H1 (cell line): ENCODE measurements around the gene HPCAL4.

ENCODE experiments used
- KDM1A ChIP-seq: fragments of 200-600, 300-600 bp; sonication (generic); IDR thresholded peaks from 2 replicates; pipeline ENCODE4 v1.7.1; 2016; ENCODE audit warnings: mild to moderate bottlenecking, low read length, borderline replicate concordance
- MAFK ChIP-seq: IDR thresholded peaks from 2 replicates; pipeline ENCODE4 v1.6.1; 2012; ENCODE audit warnings: low read depth, mild to moderate bottlenecking, improper control_type of control experiment, low read length
- NRF1 ChIP-seq: IDR thresholded peaks from 2 replicates; pipeline ENCODE4 v1.6.1; 2011; ENCODE audit warnings: mild to moderate bottlenecking, low read depth, low read length, improper control_type of control experiment
- POLR2A ChIP-seq, 2 experiments: IDR thresholded peaks; 1 replicate in 1 of 2; 2 replicates in 1 of 2; pipeline ENCODE4 v1.6.1; 2011; ENCODE audit warnings: low read depth in 2 of 2, low read length in 2 of 2, mild to moderate bottlenecking in 2 of 2; ENCODE audit errors: control extremely low read depth in 1 of 2
- POU5F1 ChIP-seq: IDR thresholded peaks from 2 replicates; pipeline ENCODE4 v1.6.1; 2011; ENCODE audit warnings: low read depth, mild to moderate bottlenecking, low read length, moderate library complexity
- RBBP5 ChIP-seq: IDR thresholded peaks from 2 replicates; pipeline ENCODE4 v1.7.1; 2012; ENCODE audit warnings: low read depth, mild to moderate bottlenecking, inconsistent platforms, low read length, moderate library complexity, borderline replicate concordance
- YY1 ChIP-seq: IDR thresholded peaks from 2 replicates; pipeline ENCODE4 v1.6.1; 2011; ENCODE audit warnings: low read depth, mild to moderate bottlenecking, low read length
- TF ChIP-seq, protein P1 (sequence below), 3 experiments: IDR thresholded peaks; 1 replicate in 2 of 3; 2 replicates in 1 of 3; pipeline versions ENCODE4 v1.5.1 to v1.6.1; 2011; ENCODE audit warnings: low read length in 3 of 3, mild to moderate bottlenecking in 3 of 3, inconsistent platforms in 2 of 3, low read depth in 1 of 3, moderate library complexity in 1 of 3; ENCODE audit not compliant: insufficient read depth in 1 of 3; ENCODE audit errors: control extremely low read depth in 1 of 3
- TF ChIP-seq, protein P2 (sequence below): IDR thresholded peaks from 2 replicates; pipeline ENCODE4 v1.6.1; 2011; ENCODE audit warnings: low read depth, mild to moderate bottlenecking, low read length; ENCODE audit not compliant: insufficient read depth

DNA sequence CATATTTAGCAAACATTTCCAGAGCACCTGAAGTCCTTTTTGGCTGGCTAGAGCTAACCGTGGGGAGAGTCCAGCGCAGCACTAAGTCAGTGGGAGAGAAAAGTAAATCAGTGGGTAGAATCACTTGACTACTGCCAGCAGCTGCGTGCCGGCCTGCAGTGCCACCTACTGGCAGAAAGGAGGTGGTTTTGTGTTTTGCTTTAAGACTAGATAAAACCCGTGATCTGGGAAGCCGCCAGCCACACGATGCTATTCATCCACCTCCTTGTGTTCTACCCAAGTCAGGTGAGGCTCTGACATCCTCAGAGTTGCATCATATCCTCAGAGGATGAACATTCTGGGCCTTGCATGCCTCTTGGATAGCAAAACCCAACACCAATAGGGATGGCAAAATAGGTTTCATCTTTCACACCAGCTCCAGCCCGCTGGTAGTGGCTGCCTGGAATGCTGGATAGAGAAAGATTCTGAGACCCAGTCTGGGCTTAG is 37.6 kb downstream of the HPCAL4 start:
- TF ChIP-seq, protein P1, sequence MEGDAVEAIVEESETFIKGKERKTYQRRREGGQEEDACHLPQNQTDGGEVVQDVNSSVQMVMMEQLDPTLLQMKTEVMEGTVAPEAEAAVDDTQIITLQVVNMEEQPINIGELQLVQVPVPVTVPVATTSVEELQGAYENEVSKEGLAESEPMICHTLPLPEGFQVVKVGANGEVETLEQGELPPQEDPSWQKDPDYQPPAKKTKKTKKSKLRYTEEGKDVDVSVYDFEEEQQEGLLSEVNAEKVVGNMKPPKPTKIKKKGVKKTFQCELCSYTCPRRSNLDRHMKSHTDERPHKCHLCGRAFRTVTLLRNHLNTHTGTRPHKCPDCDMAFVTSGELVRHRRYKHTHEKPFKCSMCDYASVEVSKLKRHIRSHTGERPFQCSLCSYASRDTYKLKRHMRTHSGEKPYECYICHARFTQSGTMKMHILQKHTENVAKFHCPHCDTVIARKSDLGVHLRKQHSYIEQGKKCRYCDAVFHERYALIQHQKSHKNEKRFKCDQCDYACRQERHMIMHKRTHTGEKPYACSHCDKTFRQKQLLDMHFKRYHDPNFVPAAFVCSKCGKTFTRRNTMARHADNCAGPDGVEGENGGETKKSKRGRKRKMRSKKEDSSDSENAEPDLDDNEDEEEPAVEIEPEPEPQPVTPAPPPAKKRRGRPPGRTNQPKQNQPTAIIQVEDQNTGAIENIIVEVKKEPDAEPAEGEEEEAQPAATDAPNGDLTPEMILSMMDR (IDR thresholded peaks at IDR 0.05; ENCODE audit: control extremely low read depth in 1 of 3, insufficient read depth in 1 of 3, low read depth in 1 of 3, low read length in 3 of 3): peak; percentile 79 to 91 (median 82)
- TF ChIP-seq YY1 (no peak), KDM1A (no peak), NRF1 (no peak), RBBP5 (no peak), MAFK (no peak), POLR2A (IDR thresholded peaks at IDR 0.05; ENCODE audit: control extremely low read depth in 1 of 2, low read depth in 2 of 2, low read length in 2 of 2) (no peak), POU5F1 (no peak)
- TF ChIP-seq, protein P2, sequence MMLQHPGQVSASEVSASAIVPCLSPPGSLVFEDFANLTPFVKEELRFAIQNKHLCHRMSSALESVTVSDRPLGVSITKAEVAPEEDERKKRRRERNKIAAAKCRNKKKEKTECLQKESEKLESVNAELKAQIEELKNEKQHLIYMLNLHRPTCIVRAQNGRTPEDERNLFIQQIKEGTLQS: 0 out of 2 replicates have a peak, but pooled peaks have one; percentile 46
